KG1 (cell line): ENCODE measurements around the gene TRAF3IP1.

Experiments
- DNase-seq: peaks from one replicate; lab custom pipeline; 2025; lab: John Stamatoyannopoulos, UW

The TRAF3IP1 gene

GRCh38 chr2:238449241-238449640 is 128.9 kb downstream of the TRAF3IP1 start:
- no peak for DNase-seq

GRCh38 chr2:238449909-238450417 is 129.6 kb downstream of the TRAF3IP1 start:
- no peak for DNase-seq

- DNase-seq = no peak
Measured at GRCh38 chr2:238450440-238450861, 130.1 kb downstream of the TRAF3IP1 start.
